CD1c-positive myeloid dendritic cell (primary cell): Measurements from ENCODE around the gene OR4D2.
A peak's percentile ranks its signal among the peaks of the same experiment; 100 is the strongest.

Experiments used
- DNase-seq: peaks from one replicate; pipeline ENCODE4 v3.0.0-alpha.2; 2016; ENCODE audit errors: extremely low spot score

OR4D2 gene

DNA sequence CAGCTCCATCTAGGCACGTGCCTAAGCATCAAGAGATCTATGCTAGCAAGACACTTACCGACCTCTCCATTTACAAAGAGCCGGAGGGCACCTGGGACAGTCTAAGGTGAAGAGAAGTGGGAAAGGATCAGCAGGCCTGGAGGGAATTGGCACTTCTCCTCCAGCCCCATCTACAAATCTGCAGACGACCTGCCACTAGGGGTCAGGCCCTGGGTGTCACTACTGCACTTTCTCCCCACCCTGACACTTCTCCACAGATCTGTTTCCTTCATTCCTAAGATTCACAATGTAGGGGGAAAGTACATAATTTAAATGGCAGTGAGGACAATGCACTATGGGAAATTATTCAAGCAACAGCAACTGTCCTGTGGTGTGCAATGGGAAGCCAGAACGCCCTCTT lies 44.1 kb downstream of the OR4D2 start:
- DNase-seq = no peak

GRCh38 chr17:58215685-58216084 lies 48.9 kb downstream of the OR4D2 start:
- no peak for DNase-seq

GRCh38 chr17:58217766-58218165 lies 51.0 kb downstream of the OR4D2 start:
- no peak for DNase-seq

- DNase-seq = peak; percentile 98
Observed at GRCh38 chr17:58219007-58219788, 52.4 kb downstream of the OR4D2 start, which contains the start of gene MKS1. TSS of gene MKS1 (minus strand) at chr17:58219255. CDS start at chr17:58219230, 25 bp downstream.

- no peak for DNase-seq
Observed at GRCh38 chr17:58219789-58220183, 53.0 kb downstream of the OR4D2 start.
